ENCODE measurements around the gene JOSD2.

JOSD2 gene

DNA sequence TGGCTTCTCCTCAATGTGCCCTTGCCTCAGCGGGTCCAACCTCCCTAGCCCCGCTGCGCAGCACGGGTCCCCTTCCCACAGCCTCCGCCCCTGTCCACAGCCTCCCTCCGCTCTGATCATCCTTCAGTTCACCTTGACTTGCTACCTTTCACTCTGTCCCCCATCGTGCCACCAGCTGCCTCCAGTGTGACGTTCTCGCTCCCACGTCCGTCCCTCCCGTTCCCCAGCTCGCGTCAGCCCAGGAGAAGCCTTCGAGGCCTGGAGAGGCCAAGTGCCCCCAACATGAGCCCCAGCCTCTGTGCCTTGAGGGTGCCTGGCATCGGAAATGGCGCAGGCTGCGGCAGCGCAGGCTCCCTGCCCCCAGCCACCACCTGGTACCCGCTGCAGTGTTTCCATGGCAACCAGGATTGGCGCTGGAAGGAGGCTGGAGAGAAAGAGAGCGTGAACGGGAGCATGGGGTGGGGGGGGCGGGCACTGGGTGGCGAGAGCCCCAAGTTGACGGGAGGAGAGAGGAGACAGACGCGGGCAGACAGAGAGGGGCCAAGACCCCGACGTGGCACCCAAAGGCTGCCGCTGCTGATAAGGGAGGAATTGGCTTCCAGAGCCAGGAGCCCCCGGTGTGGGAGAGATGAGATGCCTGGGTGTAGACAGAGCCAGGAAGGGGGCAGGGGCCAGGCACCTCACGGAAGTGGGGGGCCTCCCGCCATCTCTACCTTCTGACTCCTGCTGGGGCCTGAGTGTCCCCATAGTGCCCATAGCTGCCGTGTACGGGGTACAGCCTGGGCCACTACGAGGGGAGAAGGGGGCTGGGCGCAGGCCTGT, 3.6 kb upstream of the JOSD2 start:
- no peak for DNase-seq (ENCODE audit: low read depth in 4 of 4, low spot score in 1 of 4)

- no peak for DNase-seq (ENCODE audit: low read depth in 4 of 4, low spot score in 1 of 4)
These were observed 2.9 kb upstream of the JOSD2 start, which contains the start of gene ASPDH for GRCh38 chr19:50513746-50514345. TSS of gene ASPDH (minus strand) at chr19:50513913. CDS start at chr19:50513823, 90 bp downstream.

GRCh38 chr19:50512999-50513745, 2.2 kb upstream of the JOSD2 start:
- no peak for DNase-seq (ENCODE audit: low read depth in 4 of 4, low spot score in 1 of 4)

GRCh38 chr19:50512112-50512998, 1.4 kb upstream of the JOSD2 start:
- no peak for DNase-seq (ENCODE audit: low read depth in 4 of 4, low spot score in 1 of 4)

DNA sequence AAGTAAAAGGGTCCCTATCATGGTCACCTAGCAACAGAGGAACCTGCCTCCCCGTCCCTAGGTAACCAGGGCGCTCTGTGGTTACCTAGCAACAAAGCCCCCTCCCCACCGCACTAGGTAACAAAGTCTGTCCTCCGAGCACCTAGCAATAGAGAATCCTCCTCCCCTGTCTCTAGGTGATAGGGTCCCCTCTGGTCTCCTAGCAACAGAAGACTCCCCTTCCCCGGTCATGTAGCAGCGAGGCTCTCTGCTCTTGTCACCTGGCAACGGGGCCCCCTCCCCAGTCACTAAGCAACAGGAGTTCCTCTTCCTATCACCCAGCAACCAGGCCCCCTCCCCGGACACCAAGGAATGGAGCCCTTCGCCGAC, 307 bp downstream of the JOSD2 start:
- DNase-seq (ENCODE audit: low read depth in 4 of 4, low spot score in 1 of 4): no peak

DNA sequence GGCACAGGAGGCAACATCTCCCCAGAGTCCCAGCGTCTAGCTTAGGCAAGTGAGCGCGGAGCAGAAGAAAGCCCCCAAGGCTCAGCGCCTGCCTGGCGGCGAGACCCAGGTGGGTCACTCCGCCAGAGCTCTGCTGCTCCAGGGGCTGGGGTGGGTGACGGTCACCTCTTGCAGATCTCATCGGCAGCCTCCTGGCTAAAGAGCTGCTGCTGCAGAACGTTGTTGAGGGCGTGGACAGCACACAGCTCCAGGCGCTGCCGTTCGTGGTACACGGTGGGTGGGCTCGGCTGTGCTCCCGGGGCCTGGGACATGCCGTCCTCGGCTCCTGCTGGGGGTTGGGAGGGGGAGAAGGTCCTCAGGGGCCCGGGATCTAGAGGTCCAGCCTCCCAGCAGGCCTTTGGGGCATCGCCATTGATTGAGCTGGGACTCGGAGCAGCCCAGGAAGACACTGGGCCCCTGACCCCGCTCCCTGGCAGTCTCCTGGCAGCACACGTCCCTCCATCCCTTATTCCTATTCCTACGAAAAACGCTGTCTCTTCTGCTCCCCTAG, 795 bp downstream of the JOSD2 start:
- DNase-seq (ENCODE audit: low read depth in 4 of 4, low spot score in 1 of 4): no peak

- no peak for DNase-seq (ENCODE audit: low read depth in 4 of 4, low spot score in 1 of 4)
These were observed 1.6 kb downstream of the JOSD2 start for GRCh38 chr19:50509366-50509765.

- DNase-seq (ENCODE audit: low read depth in 4 of 4, low spot score in 1 of 4): no peak
These were observed 2.2 kb downstream of the JOSD2 start for GRCh38 chr19:50508843-50509190.

- DNase-seq (ENCODE audit: low read depth in 4 of 4, low spot score in 1 of 4): no peak
These were observed 3.6 kb downstream of the JOSD2 start for GRCh38 chr19:50507376-50507775.

DNA sequence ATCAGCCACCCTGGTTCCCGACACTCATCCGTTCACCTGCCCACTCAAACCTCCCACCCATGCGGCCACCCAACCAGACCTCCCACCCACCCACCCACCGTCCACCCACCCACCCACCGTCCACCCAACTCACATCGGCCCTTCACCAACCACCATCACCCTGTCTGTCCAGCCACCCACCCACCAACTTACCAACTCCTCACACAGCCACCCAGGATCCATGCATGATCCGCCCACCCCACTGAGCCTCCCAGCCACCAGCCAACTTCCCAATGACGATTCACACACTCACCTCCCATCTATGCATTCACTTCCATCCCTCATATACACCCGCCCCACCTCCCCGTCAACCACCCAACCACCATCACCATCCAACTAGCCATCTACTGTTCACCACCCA, 4.3 kb downstream of the JOSD2 start:
- no peak for DNase-seq (ENCODE audit: low read depth in 4 of 4, low spot score in 1 of 4)

DNA sequence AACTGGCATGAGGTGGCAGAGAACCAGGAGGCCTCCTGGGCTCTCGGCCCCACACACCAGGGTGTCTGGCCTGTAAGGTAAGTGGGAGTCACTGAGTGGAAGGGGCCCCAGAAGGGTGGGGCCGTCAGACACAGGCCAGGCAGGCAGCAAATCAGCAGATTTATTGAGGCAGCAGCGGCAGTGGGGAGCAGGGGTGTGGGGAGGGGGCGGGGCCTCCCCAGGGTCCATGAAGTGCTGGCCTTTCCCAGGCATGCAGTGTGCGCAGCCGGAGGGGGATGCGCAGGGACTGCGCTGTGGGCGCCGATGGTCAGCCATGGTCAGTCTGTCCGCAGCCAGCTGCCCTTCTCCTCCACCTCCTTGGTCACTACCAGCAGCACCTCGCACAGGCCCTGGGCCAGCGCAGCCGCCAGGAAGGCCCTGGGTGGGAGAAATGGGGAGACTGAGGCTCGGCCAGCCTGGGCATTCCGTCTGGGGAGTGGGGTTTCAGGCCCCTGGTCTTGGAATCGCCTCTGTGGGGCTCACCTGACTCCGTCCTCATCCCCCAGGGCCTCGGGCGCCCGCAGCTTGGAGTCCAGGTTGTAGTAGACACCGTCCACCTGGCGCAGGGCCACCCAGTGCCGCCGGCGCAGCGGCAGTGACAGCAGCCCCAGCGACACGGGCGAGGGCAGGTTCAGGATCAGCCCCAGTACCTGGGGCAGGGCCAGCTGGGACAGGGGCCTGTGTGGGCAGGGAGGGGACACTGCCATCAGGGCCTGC, 5.0 kb downstream of the JOSD2 start:
- no peak for DNase-seq (ENCODE audit: low read depth in 4 of 4, low spot score in 1 of 4)

GRCh38 chr19:50501568-50502475, 9.2 kb downstream of the JOSD2 start:
- no peak for DNase-seq (ENCODE audit: low read depth in 4 of 4, low spot score in 1 of 4)

DNA sequence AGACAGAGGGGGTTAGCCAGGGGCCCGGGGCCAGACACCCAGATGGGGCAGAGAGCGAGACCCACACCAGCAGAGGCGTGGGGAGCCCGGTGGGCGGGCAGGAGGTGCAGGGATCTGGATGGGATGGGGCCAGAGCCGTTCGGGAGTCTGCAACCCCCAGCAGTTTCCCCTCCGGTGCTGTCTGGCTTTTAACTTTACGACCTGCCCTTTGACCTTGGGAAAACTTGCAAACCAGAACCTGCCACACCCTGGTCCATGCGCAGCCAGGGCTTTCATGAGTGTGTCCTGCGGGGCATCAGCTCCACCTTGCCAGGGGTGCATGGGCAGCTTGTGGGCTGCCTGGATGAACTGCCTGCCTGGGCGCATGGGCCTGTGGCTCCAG, 9.8 kb downstream of the JOSD2 start:
- no peak for DNase-seq (ENCODE audit: low read depth in 4 of 4, low spot score in 1 of 4)

DNA sequence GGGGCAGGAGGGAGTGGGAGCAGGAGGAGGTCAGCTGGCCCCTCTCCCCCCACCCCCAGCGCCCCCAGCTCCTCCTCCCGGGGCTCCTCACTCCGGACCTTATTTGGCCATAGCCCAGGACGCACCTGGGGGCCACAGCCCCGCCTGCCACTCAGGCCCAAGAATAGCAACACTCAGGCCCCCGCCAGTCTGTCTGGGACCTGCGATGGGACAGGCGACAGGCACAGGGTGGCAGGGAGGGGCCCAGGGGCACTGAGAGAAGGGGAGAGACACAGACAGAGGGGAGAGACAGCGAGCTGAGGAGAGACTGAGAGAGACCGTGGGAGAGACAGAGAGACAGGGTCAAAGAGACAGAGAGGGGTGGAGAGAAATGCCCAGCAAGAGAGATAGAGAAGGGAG, 10.2 kb downstream of the JOSD2 start:
- no peak for DNase-seq (ENCODE audit: low read depth in 4 of 4, low spot score in 1 of 4)

DNA sequence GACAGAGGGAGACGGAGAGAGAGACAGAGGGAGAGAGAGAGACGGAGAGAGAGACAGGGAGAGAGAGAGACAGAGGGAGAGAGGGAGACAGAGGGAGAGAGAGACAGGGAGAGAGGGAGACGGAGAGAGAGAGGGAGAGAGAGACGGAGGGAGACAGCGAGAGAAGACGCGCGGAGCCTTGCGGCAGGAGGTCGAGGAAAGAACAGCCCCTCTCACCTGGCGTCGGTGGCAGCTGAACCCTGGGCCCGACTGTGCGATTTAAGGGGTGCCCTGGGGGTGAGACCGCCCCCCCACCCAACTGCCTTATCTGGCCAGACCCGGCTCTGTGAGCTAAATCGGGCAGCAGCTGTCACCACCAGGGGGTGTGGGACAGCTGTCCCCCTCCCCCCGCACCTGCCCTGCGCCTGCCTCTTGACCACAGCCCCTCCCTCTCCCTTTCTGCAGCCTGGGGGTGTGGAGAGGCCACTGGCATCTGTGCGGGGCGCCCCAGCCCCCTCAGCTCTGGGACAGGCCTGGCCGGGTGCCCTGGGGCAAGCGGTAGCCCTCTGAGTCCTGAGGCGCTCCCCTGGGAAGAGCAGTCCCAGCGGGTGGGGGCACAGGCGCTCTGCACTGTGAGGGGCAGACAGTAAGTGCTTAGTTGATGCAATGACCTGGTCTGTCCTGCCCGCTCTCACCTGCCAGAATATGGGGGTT, 10.8 kb downstream of the JOSD2 start:
- no peak for DNase-seq (ENCODE audit: low read depth in 4 of 4, low spot score in 1 of 4)

- no peak for DNase-seq (ENCODE audit: low read depth in 4 of 4, low spot score in 1 of 4)
These were observed 12.6 kb downstream of the JOSD2 start for GRCh38 chr19:50498219-50499056.

GRCh38 chr19:50497022-50497405, 14.0 kb downstream of the JOSD2 start:
- no peak for DNase-seq (ENCODE audit: low read depth in 4 of 4, low spot score in 1 of 4)
